HG03565 (cell line): ENCODE measurements around the gene ZNF511.
"Not testable (repeated sequence)": the region's sequence is repeated elsewhere in the genome, so short reads cannot be mapped to it uniquely, and the experiment has no call there.

ENCODE experiments used
- ATAC-seq: cut with Tn5 transposase; IDR thresholded peaks from one replicate; pipeline ENCODE4 v1.9.1; 2021; ENCODE audit warnings: mild to moderate bottlenecking, moderate library complexity; ENCODE audit not compliant: unreplicated experiment

ZNF511 gene

GRCh38 chr10:133313192-133313591, 4.5 kb downstream of the ZNF511 start:
- no peak for ATAC-seq

GRCh38 chr10:133314911-133315310, 6.2 kb downstream of the ZNF511 start:
- ATAC-seq, result no peak

GRCh38 chr10:133315847-133316246, 7.1 kb downstream of the ZNF511 start:
- no peak for ATAC-seq

- ATAC-seq, result no peak
These were observed 7.6 kb downstream of the ZNF511 start for GRCh38 chr10:133316266-133316665.

- no peak for ATAC-seq
These were observed 8.0 kb downstream of the ZNF511 start for GRCh38 chr10:133316732-133317131.

- peak; percentile 69 for ATAC-seq
These were observed 9.9 kb downstream of the ZNF511 start for GRCh38 chr10:133318494-133319127.

GRCh38 chr10:133320852-133321422, 12.2 kb downstream of the ZNF511 start:
- not testable (repeated sequence) for ATAC-seq

GRCh38 chr10:133322064-133322709, 13.5 kb downstream of the ZNF511 start:
- not testable (repeated sequence) for ATAC-seq

- no peak for ATAC-seq
These were observed 15.6 kb downstream of the ZNF511 start for GRCh38 chr10:133324198-133324792.

GRCh38 chr10:133324857-133325260, 16.1 kb downstream of the ZNF511 start:
- no peak for ATAC-seq

- no peak for ATAC-seq
These were observed 16.9 kb downstream of the ZNF511 start for GRCh38 chr10:133325440-133326222.

GRCh38 chr10:133326223-133326551, 17.5 kb downstream of the ZNF511 start:
- ATAC-seq, result no peak

GRCh38 chr10:133326745-133327650, 18.3 kb downstream of the ZNF511 start:
- ATAC-seq, result no peak

- no peak for ATAC-seq
These were observed 19.1 kb downstream of the ZNF511 start for GRCh38 chr10:133327651-133328357.

GRCh38 chr10:133328358-133329343, 19.9 kb downstream of the ZNF511 start:
- ATAC-seq, result no peak

GRCh38 chr10:133329491-133330202, 20.9 kb downstream of the ZNF511 start:
- peak; percentile 85 for ATAC-seq

GRCh38 chr10:133332936-133333699, 24.4 kb downstream of the ZNF511 start:
- no peak for ATAC-seq
